MCF 10A (cell line): ENCODE results near the gene MYO16. TPM values are rescaled to one million over a fixed set of nuclear protein-coding genes. Genes with fewer than 3 reads are reported as not detected.

Experiments
- BruUV-seq: library from RNA; stranded (reverse); fragments of 400-500 nt; replicated peaks from 2 replicates; lab custom pipeline; 2021; lab: Mats Ljungman, UMichigan
- CTCF ChIA-PET: fragments of 300-600 bp; sonication (Branson Sonifier 250); formaldehyde crosslinking; extraction: SDS; loops from one replicate; lab custom pipeline; 2021; ENCODE audit warnings: antibody characterized with exemption, inconsistent platforms; lab: Yijun Ruan, JAX
- POLR2A ChIA-PET: fragments of 300-600, 350-650 bp; sonication (Branson Sonifier 250); formaldehyde crosslinking; extraction: SDS; loops from one replicate; lab custom pipeline; 2020; ENCODE audit warnings: antibody characterized with exemption, inconsistent platforms; lab: Yijun Ruan, JAX
- DNase-seq: peaks from one replicate; pipeline ENCODE4 v3.0.0-alpha.2; 2018; ENCODE audit not compliant: unreplicated experiment
- H3K27ac Mint-ChIP-seq: one replicate; pipeline ENCODE4 v1.8.0; 2022; ENCODE audit warnings: mild to moderate bottlenecking, low read depth, mixed read lengths; ENCODE audit not compliant: unreplicated experiment
- H3K27me3 Mint-ChIP-seq: one replicate; pipeline ENCODE4 v1.8.0; 2022; ENCODE audit warnings: mixed read lengths; ENCODE audit not compliant: insufficient read depth, unreplicated experiment
- H3K36me3 Mint-ChIP-seq: one replicate; pipeline ENCODE4 v1.8.0; 2022; ENCODE audit warnings: mild to moderate bottlenecking, moderate library complexity, mixed read lengths; ENCODE audit not compliant: insufficient read depth, unreplicated experiment
- H3K4me1 Mint-ChIP-seq: one replicate; pipeline ENCODE4 v1.8.0; 2022; ENCODE audit warnings: mixed read lengths; ENCODE audit not compliant: insufficient read depth, unreplicated experiment
- H3K4me3 Mint-ChIP-seq: one replicate; pipeline ENCODE4 v1.8.0; 2022; ENCODE audit warnings: mild to moderate bottlenecking, moderate library complexity, mixed read lengths; ENCODE audit not compliant: unreplicated experiment
- H3K9me3 Mint-ChIP-seq: one replicate; pipeline ENCODE4 v1.8.0; 2022; ENCODE audit warnings: mixed read lengths; ENCODE audit not compliant: unreplicated experiment
- CTCF ChIP-seq: fragments of 200-600 bp; IDR thresholded peaks from one replicate; pipeline ENCODE4 v1.8.0; 2022; ENCODE audit warnings: antibody characterized with exemption, mild to moderate bottlenecking; ENCODE audit not compliant: unreplicated experiment
- intact Hi-C: fragments of 100-400 bp; cut with micrococcal nuclease; formaldehyde crosslinking; loops from 2 replicates; pipeline ENCODE4 v1.14.1; 2022
- total RNA-seq: library from RNA; stranded (reverse); gene quantifications from 2 replicates; pipeline ENCODE4 v1.2.3, GENCODE V29; 2022

MYO16 gene
- total RNA-seq, 1 experiment from 2014 or later, result not detected

GRCh38 chr13:109145631-109146030 lies 516.2 kb downstream of the MYO16 start:
- BruUV-seq, result no TSS peak
- ChIA-PET POLR2A (interaction anchor here (0.6 to 4.5 kb wide), 14 partner anchors 10 to 906 kb away, joined by 3 to 49 read pairs (median 8); no protein-coding TSS in a partner anchor), CTCF (interaction anchor here (0.6 to 2.7 kb wide), 31 partner anchors 9 to 991 kb away, joined by 3 to 30 read pairs (median 4); no protein-coding TSS in a partner anchor)
- Mint-ChIP-seq H3K27ac (no peak overlapping the region), H3K4me1 (peaks cover 30% of the 10 kb centered on the region), H3K4me3 (no peak overlapping the region), H3K27me3 (no peaks in the 10 kb centered on the region), H3K36me3 (no peaks in the 10 kb centered on the region), H3K9me3 (no peaks in the 10 kb centered on the region)
- intact Hi-C loops, result loop anchor here (1.0 to 5.0 kb wide), 8 partner anchors 112 to 964 kb away; no protein-coding TSS in a partner anchor
- peak; percentile 76 for TF ChIP-seq CTCF
- DNase-seq, result peak; percentile 72

GRCh38 chr13:109146393-109146792 lies 517.0 kb downstream of the MYO16 start:
- POLR2A ChIA-PET, result interaction anchor here (0.7 to 4.5 kb wide), 17 partner anchors 10 to 644 kb away, joined by 3 to 49 read pairs (median 10); no protein-coding TSS in a partner anchor
- H3K27me3 Mint-ChIP-seq, result no peaks in the 10 kb centered on the region
- CTCF ChIA-PET, result interaction anchor here (0.7 to 2.7 kb wide), 32 partner anchors 8 to 991 kb away, joined by 3 to 30 read pairs (median 4); no protein-coding TSS in a partner anchor
- H3K4me1 Mint-ChIP-seq, result peaks cover 37% of the 10 kb centered on the region
- no peak for DNase-seq
- H3K4me3 Mint-ChIP-seq, result no peak overlapping the region
- H3K36me3 Mint-ChIP-seq, result no peaks in the 10 kb centered on the region
- no TSS peak for BruUV-seq
- intact Hi-C loops, result loop anchor here (2.0 to 5.0 kb wide), 5 partner anchors 111 to 634 kb away; no protein-coding TSS in a partner anchor
- no peak for TF ChIP-seq CTCF
- H3K9me3 Mint-ChIP-seq, result no peaks in the 10 kb centered on the region
- peak overlapping the region; percentile 41 for H3K27ac Mint-ChIP-seq

DNA sequence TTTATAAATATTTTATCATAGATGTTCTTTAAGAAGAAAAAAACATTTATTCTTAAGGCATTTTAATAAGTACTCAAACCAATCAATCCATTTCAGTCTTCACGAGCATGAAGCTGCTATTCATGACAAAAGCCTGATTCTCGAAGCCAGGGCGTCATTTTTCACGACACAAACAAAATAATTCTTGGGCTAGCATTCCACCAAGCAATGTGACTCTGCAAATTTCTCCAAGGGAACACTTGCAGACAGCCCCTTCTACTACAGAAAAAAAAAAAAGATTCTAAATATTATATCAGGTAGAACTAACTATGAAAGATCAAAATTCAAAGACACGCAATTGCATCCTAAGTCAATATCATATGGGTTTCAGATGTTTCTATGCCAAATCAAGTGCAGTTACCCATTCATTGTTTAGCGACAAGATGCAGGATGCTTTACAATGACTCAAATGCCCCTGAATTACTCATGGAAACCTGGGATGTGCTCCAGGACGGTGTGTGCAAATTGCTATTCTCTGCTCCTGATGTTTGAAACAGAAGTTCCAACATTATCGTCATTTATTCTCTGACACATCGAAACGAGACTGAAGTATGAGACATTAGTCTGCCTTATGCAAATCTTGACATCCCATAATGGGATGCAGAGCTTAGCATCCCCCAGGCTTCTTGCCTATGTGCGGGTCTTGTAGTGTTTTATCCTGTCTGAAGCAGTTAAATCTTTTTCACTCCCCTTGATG lies 517.7 kb downstream of the MYO16 start:
- H3K4me3 Mint-ChIP-seq, result no peak overlapping the region
- ChIA-PET POLR2A (interaction anchor here (0.7 to 4.5 kb wide), 22 partner anchors 9 to 645 kb away, joined by 3 to 49 read pairs (median 9); no protein-coding TSS in a partner anchor), CTCF (interaction anchor here (0.5 to 2.7 kb wide), 17 partner anchors 7 to 963 kb away, joined by 3 to 30 read pairs (median 4); no protein-coding TSS in a partner anchor)
- intact Hi-C loops, result loop anchor here (1.0 to 5.0 kb wide), 6 partner anchors 96 to 634 kb away; no protein-coding TSS in a partner anchor
- peak overlapping the region; percentile 41 for H3K27ac Mint-ChIP-seq
- no peaks in the 10 kb centered on the region for H3K27me3 Mint-ChIP-seq
- no peak for TF ChIP-seq CTCF
- no TSS peak for BruUV-seq
- DNase-seq, result peak; percentile 91
- H3K4me1 Mint-ChIP-seq, result peaks cover 41% of the 10 kb centered on the region
- no peaks in the 10 kb centered on the region for H3K36me3 Mint-ChIP-seq
- H3K9me3 Mint-ChIP-seq, result no peaks in the 10 kb centered on the region

GRCh38 chr13:109148243-109148642 lies 518.8 kb downstream of the MYO16 start:
- Mint-ChIP-seq H3K9me3 (no peaks in the 10 kb centered on the region), H3K36me3 (no peaks in the 10 kb centered on the region), H3K4me1 (peaks cover 41% of the 10 kb centered on the region), H3K4me3 (no peak overlapping the region), H3K27me3 (no peaks in the 10 kb centered on the region), H3K27ac (peak overlapping the region; percentile 84)
- DNase-seq, result peak; percentile 68
- CTCF ChIA-PET, result interaction anchor here (0.6 to 1.9 kb wide), 18 partner anchors 8 to 1654 kb away, joined by 3 to 9 read pairs (median 4); no protein-coding TSS in a partner anchor
- BruUV-seq, result no TSS peak
- POLR2A ChIA-PET, result interaction anchor here (0.5 to 4.5 kb wide), 31 partner anchors 8 to 1726 kb away, joined by 3 to 49 read pairs (median 4); no protein-coding TSS in a partner anchor
- no peak for TF ChIP-seq CTCF
- intact Hi-C loops, result loop anchor here (5.0 kb wide), 4 partner anchors 109 to 234 kb away; no protein-coding TSS in a partner anchor
